Caco-2 (cell line): Measurements from ENCODE around the gene ARX. TPM values are rescaled to one million over a fixed set of nuclear protein-coding genes. Genes with fewer than 3 reads are reported as not detected.
A peak's percentile ranks its signal among the peaks of the same experiment; 100 is the strongest.

Experiments used
- BruUV-seq: library from RNA; stranded (reverse); fragments of 400-500 nt; replicated peaks from 2 replicates; lab custom pipeline; 2021; lab: Mats Ljungman, UMichigan
- CTCF ChIA-PET: fragments of 300-600 bp; sonication (Branson Sonifier 250); formaldehyde crosslinking; loops from one replicate; lab custom pipeline; 2022; ENCODE audit warnings: antibody characterized with exemption; lab: Charles Lee
- POLR2A ChIA-PET: fragments of 300-600 bp; sonication (Branson Sonifier 250); formaldehyde crosslinking; loops from one replicate; lab custom pipeline; 2022; ENCODE audit warnings: antibody characterized with exemption; lab: Charles Lee
- DNase-seq, 2 experiments: peaks; one replicate each; pipeline versions ENCODE4 v3.0.0 to v3.0.0-alpha.2; 2020 to 2022
- H3K27me3 ChIP-seq: replicated peaks from 2 replicates; pipeline ENCODE4 v1.6.0; 2011; ENCODE audit warnings: low read length; ENCODE audit not compliant: control insufficient read depth, insufficient read depth
- H3K36me3 ChIP-seq: 2 replicates; pipeline ENCODE4 v1.5.1; 2011; ENCODE audit warnings: low read length; ENCODE audit not compliant: control insufficient read depth, insufficient read depth
- H3K4me1 ChIP-seq: fragments of 250-450 bp; sonication (Bioruptor Pico); 2 replicates; pipeline ENCODE4 v1.5.1; 2020; ENCODE audit warnings: mild to moderate bottlenecking
- H3K4me3 ChIP-seq: 2 replicates; pipeline ENCODE4 v1.5.1; 2011; ENCODE audit warnings: low read depth, mild to moderate bottlenecking, control low read depth, low read length
- H3K9me3 ChIP-seq: fragments of 250-450 bp; sonication (Bioruptor Pico); 2 replicates; pipeline ENCODE4 v1.5.1; 2020; ENCODE audit warnings: mild to moderate bottlenecking, moderate library complexity
- H3K27ac Mint-ChIP-seq: one replicate; pipeline ENCODE4 v1.8.0; 2022; ENCODE audit warnings: mixed read lengths; ENCODE audit not compliant: unreplicated experiment
- H3K27me3 Mint-ChIP-seq: one replicate; pipeline ENCODE4 v1.8.0; 2022; ENCODE audit warnings: mixed read lengths; ENCODE audit not compliant: insufficient read depth, unreplicated experiment
- H3K36me3 Mint-ChIP-seq: one replicate; pipeline ENCODE4 v1.8.0; 2022; ENCODE audit warnings: mild to moderate bottlenecking, mixed read lengths; ENCODE audit not compliant: insufficient read depth, unreplicated experiment
- H3K4me1 Mint-ChIP-seq: one replicate; pipeline ENCODE4 v1.8.0; 2022; ENCODE audit warnings: low read depth, mixed read lengths; ENCODE audit not compliant: unreplicated experiment
- H3K4me3 Mint-ChIP-seq: one replicate; pipeline ENCODE4 v1.8.0; 2022; ENCODE audit warnings: mild to moderate bottlenecking, moderate library complexity, mixed read lengths; ENCODE audit not compliant: unreplicated experiment
- H3K9me3 Mint-ChIP-seq: one replicate; pipeline ENCODE4 v1.8.0; 2022; ENCODE audit warnings: mixed read lengths; ENCODE audit not compliant: unreplicated experiment
- intact Hi-C: fragments of 100-400 bp; cut with micrococcal nuclease; formaldehyde crosslinking; loops from one replicate; pipeline ENCODE4 v1.10.0; 2022; ENCODE audit not compliant: unreplicated experiment
- total RNA-seq: library from RNA; stranded (reverse); gene quantifications from 2 replicates; pipeline ENCODE4 v1.2.3, GENCODE V29; 2022
- TF ChIP-seq, protein P1 (sequence below), 2 experiments: fragments of 200-600 bp in 1 of 2; IDR thresholded peaks; 1 replicate in 1 of 2; 2 replicates in 1 of 2; pipeline versions ENCODE4 v1.5.1 to v1.8.0; 2011 to 2022; ENCODE audit warnings: antibody characterized with exemption in 1 of 2, control low read depth in 1 of 2, inconsistent platforms in 1 of 2, low read depth in 1 of 2, low read length in 1 of 2, mild to moderate bottlenecking in 1 of 2, moderate library complexity in 1 of 2; ENCODE audit not compliant: insufficient read depth in 1 of 2, severe bottlenecking in 1 of 2, unreplicated experiment in 1 of 2

The ARX gene
- total RNA-seq, 1 experiment from 2014 or later: 0.52 TPM

DNA sequence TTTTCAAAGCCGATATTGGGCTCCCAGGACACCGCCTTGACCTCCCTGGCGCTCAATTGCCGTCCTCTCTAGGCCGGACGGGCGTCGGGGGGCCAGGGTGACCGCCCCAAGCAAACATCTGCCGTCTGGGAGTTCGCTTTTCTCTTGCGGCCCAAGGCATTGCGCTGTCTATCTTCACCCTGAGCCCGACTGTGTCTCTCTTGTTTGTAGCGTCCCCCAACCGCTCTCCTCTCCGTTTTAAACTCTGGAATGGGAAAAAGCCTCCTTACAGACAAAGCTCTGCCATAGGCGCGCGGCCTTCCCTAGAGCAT is 551 bp upstream of the ARX start:
- intact Hi-C loops: no loop called here
- Mint-ChIP-seq H3K36me3 (peaks cover 6% of the 10 kb centered on the region), H3K27ac (no peak overlapping the region), H3K9me3 (no peaks in the 10 kb centered on the region), H3K27me3 (peaks cover 20% of the 10 kb centered on the region), H3K4me3 (peak overlapping the region; percentile 73), H3K4me1 (no peaks in the 10 kb centered on the region)
- TF ChIP-seq, protein P1, sequence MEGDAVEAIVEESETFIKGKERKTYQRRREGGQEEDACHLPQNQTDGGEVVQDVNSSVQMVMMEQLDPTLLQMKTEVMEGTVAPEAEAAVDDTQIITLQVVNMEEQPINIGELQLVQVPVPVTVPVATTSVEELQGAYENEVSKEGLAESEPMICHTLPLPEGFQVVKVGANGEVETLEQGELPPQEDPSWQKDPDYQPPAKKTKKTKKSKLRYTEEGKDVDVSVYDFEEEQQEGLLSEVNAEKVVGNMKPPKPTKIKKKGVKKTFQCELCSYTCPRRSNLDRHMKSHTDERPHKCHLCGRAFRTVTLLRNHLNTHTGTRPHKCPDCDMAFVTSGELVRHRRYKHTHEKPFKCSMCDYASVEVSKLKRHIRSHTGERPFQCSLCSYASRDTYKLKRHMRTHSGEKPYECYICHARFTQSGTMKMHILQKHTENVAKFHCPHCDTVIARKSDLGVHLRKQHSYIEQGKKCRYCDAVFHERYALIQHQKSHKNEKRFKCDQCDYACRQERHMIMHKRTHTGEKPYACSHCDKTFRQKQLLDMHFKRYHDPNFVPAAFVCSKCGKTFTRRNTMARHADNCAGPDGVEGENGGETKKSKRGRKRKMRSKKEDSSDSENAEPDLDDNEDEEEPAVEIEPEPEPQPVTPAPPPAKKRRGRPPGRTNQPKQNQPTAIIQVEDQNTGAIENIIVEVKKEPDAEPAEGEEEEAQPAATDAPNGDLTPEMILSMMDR (IDR thresholded peaks at IDR 0.05; ENCODE audit: insufficient read depth in 1 of 2, low read depth in 1 of 2, low read length in 1 of 2, severe bottlenecking in 1 of 2, unreplicated experiment in 1 of 2): no peak
- no peaks in the 10 kb centered on the region for H3K36me3 ChIP-seq
- H3K9me3 ChIP-seq: no peaks in the 10 kb centered on the region
- H3K4me3 ChIP-seq: no peak overlapping the region
- CTCF ChIA-PET: no interaction called here
- BruUV-seq: no TSS peak
- POLR2A ChIA-PET: no interaction called here
- no peaks in the 10 kb centered on the region; the same call in 1 of the 2 replicates for H3K27me3 ChIP-seq
- no peaks in the 10 kb centered on the region for H3K4me1 ChIP-seq
- no peak for DNase-seq

DNA sequence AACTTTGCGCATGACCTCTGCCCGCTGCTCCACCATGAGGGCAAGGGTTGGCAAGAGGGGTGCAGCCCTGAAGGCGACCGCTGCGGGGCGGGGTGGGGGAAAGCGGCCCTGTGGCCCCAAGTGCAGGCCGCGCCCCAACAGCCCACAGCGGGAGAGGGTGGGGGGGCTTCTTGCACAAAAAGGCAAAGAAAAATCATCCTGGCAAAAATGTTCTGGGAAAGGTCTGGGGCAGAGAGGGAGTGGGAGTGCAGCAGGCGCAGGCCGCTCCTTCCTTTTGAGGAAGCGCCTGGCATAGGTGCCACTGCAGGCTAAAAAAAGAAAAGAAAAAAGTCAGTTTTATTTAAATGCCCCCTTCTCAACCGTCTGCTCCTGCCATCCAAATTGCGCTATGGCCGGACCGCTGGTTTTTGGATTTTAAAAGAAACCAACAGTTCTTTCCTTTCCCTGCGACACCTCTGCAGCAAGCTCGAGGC is 1.4 kb downstream of the ARX start:
- H3K4me1 ChIP-seq: no peaks in the 10 kb centered on the region
- TF ChIP-seq, protein P1 (IDR thresholded peaks at IDR 0.05; ENCODE audit: insufficient read depth in 1 of 2, low read depth in 1 of 2, low read length in 1 of 2, severe bottlenecking in 1 of 2, unreplicated experiment in 1 of 2): no peak
- H3K4me3 Mint-ChIP-seq: peak overlapping the region; percentile 71
- no peaks in the 10 kb centered on the region for H3K36me3 ChIP-seq
- H3K9me3 ChIP-seq: no peaks in the 10 kb centered on the region
- no peak overlapping the region for H3K27ac Mint-ChIP-seq
- peaks cover 15% of the 10 kb centered on the region for H3K27me3 Mint-ChIP-seq
- no peak overlapping the region for H3K4me3 ChIP-seq
- BruUV-seq: no TSS peak
- POLR2A ChIA-PET: no interaction called here
- no peaks in the 10 kb centered on the region for H3K4me1 Mint-ChIP-seq
- peaks cover 6% of the 10 kb centered on the region for H3K36me3 Mint-ChIP-seq
- no peaks in the 10 kb centered on the region for H3K9me3 Mint-ChIP-seq
- CTCF ChIA-PET: no interaction called here
- DNase-seq: no peak
- intact Hi-C loops: no loop called here
- no peaks in the 10 kb centered on the region for H3K27me3 ChIP-seq

DNA sequence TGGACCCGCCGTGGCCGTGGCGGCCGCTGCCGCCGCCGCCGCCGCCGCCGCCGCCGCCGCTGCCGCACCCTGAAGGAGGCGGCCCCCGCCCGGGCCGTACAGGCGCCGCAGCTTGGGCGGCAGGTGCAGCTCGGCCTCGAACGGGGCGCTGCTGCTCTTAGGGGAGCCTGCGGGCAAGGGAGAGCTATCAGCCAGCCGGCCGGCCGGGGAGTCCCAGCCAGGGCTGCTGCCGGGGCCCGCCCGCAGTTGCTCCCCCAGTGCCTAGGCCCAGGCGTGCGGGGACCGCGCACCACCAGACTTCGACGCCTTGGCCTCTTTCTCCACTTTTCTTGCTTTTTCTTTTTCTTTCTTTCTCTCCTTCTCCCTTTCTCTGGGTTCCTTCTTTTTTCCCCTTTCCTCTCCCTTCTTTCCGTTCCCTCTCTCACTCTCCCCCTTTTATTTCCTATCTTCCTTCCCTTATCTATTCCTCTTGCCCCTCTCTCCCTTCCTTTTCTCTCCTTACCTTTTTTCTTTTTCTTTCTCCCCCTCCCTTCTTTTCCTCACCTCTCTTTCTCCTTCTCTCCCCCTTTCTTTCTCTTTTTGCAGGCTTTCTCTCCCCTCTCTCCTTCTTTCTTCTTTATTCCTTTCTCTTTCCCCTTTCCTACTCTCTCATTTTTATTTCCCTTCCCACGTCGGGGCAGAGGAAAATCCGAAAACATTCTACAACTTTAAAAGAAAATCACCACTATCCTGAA is 2.0 kb downstream of the ARX start:
- BruUV-seq: no TSS peak
- Mint-ChIP-seq H3K9me3 (no peaks in the 10 kb centered on the region), H3K27ac (no peak overlapping the region), H3K4me1 (no peaks in the 10 kb centered on the region), H3K27me3 (peaks cover 12% of the 10 kb centered on the region), H3K4me3 (peak overlapping the region; percentile 71), H3K36me3 (peaks cover 6% of the 10 kb centered on the region)
- intact Hi-C loops: no loop called here
- ChIA-PET POLR2A (no interaction called here), CTCF (no interaction called here)
- no peaks in the 10 kb centered on the region for H3K36me3 ChIP-seq
- no peaks in the 10 kb centered on the region for H3K4me1 ChIP-seq
- H3K27me3 ChIP-seq: no peaks in the 10 kb centered on the region
- no peak overlapping the region for H3K4me3 ChIP-seq
- no peak for DNase-seq
- no peaks in the 10 kb centered on the region for H3K9me3 ChIP-seq
- TF ChIP-seq, protein P1 (IDR thresholded peaks at IDR 0.05; ENCODE audit: insufficient read depth in 1 of 2, low read depth in 1 of 2, low read length in 1 of 2, severe bottlenecking in 1 of 2, unreplicated experiment in 1 of 2): no peak
